ENCODE results near the gene BLTP3B.

- TF ChIP-seq ZBTB1 (CRISPR knock-in tag; IDR thresholded peaks at IDR 0.05; ENCODE audit: borderline replicate concordance) (no peak), TBX2 (CRISPR knock-in tag; IDR thresholded peaks at IDR 0.05; ENCODE audit: borderline replicate concordance) (no peak), ZNF274 (CRISPR knock-in tag; IDR thresholded peaks at IDR 0.05) (no peak), ZNF883 (CRISPR knock-in tag; IDR thresholded peaks at IDR 0.05; ENCODE audit: not compliant biosample characterization) (no peak), EZH2 (conservative IDR thresholded peaks at IDR 0.05; ENCODE audit: low read depth, low read length) (no peak), JUND (CRISPR knock-in tag; IDR thresholded peaks at IDR 0.05) (no peak), CTCF (CRISPR knock-in tag; IDR thresholded peaks at IDR 0.05) (no peak), E2F1 (CRISPR knock-in tag; IDR thresholded peaks at IDR 0.05) (no peak)
Observed at GRCh38 chr12:100101000-100101399, 41.7 kb downstream of the BLTP3B start.

Measured in HepG2 (cell line).